CD4-positive, alpha-beta T cell treated with Interleukin-15 for 1 hour (primary cell): Measurements from ENCODE around the gene ARAP1.

Experiments used
- DNase-seq: peaks from one replicate; pipeline ENCODE4 v3.0.0-alpha.2; 2020

ARAP1 gene

GRCh38 chr11:72702096-72702495 lies 50.1 kb downstream of the ARAP1 start:
- no peak for DNase-seq

DNA sequence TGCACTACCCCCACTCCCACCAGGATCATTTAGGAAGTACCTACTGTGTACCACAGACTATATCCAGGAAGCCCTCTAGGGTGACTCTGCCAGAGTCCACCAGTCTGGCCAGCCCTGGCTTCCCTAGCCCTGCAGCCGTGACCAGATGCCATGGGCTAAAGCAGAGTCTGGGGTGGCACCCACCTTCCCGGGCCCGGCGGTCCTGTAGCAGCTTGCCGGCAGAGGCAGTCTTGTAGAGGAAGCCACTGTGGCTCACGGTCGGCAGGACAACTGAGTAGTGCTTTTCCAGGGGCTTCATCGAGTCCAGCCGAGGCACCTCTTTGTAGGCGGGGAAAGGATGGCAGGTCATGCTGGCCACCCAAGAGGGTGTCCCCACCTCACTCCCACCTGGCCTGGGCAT lies 50.7 kb downstream of the ARAP1 start:
- no peak for DNase-seq

GRCh38 chr11:72700146-72700545 lies 52.1 kb downstream of the ARAP1 start:
- no peak for DNase-seq

- no peak for DNase-seq
Measured at GRCh38 chr11:72697814-72698213, 54.4 kb downstream of the ARAP1 start.

- DNase-seq = no peak
Measured at GRCh38 chr11:72696866-72697700, 55.1 kb downstream of the ARAP1 start.

- no peak for DNase-seq
Measured at GRCh38 chr11:72695354-72695753, 56.9 kb downstream of the ARAP1 start.

GRCh38 chr11:72693271-72693968 lies 58.8 kb downstream of the ARAP1 start:
- no peak for DNase-seq

GRCh38 chr11:72692498-72693237 lies 59.5 kb downstream of the ARAP1 start:
- no peak for DNase-seq

- DNase-seq = no peak
Measured at GRCh38 chr11:72690166-72690565, 62.0 kb downstream of the ARAP1 start.

- DNase-seq = no peak
Measured at GRCh38 chr11:72688929-72689328, 63.3 kb downstream of the ARAP1 start.

DNA sequence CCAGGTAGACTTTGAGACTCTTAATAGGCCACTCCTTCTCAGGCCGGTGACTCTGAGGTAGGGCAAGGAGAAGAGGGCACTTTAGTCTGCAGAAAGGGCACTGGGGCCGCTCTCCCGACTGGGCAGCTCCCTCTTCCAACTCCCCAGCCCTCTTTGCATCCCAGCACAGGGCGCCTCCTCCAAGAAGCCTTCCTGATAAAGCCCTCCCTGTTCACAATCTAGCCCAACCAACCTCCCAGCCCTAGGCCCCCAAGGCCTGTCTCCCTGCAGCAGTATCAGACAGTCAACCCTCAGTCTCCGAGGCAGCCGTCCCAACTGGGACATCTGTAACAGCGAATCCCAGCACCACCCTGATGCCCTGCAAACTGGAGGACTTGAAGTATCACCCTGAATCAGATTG lies 63.7 kb downstream of the ARAP1 start:
- no peak for DNase-seq

GRCh38 chr11:72687326-72687725 lies 64.9 kb downstream of the ARAP1 start:
- DNase-seq = no peak

DNA sequence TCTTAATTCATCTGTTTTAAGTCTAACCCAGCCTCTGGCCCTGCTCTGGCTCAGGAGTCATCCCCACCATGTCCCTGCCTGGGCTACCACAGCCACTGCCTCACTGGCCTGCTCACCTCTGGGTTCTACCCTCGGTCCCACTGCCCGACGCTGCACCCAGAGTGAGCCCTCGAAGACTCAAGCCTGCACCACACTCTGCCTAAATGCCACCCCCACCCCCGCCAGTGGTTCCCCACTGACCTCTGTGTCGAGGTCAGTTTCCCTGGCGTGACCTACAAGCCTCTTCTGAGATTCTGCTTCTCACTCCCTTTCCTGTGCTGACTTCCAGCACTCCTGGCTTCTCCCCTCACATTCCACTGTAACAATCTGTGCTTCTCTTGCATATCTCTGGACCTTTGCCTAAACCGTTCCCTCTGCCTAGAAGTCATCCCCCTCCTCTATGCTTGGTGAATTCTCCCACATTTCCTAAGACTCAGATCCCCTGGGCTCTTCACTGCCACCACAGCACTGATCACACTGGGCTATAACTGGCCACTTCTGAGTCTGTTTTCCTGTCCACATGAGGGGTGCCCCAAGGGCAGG lies 65.5 kb downstream of the ARAP1 start:
- no peak for DNase-seq

- no peak for DNase-seq
Measured at GRCh38 chr11:72685560-72686480, 66.4 kb downstream of the ARAP1 start.

GRCh38 chr11:72684236-72684912 lies 67.8 kb downstream of the ARAP1 start:
- peak; percentile 43 for DNase-seq

GRCh38 chr11:72683782-72684200 lies 68.4 kb downstream of the ARAP1 start:
- peak; percentile 46 for DNase-seq

DNA sequence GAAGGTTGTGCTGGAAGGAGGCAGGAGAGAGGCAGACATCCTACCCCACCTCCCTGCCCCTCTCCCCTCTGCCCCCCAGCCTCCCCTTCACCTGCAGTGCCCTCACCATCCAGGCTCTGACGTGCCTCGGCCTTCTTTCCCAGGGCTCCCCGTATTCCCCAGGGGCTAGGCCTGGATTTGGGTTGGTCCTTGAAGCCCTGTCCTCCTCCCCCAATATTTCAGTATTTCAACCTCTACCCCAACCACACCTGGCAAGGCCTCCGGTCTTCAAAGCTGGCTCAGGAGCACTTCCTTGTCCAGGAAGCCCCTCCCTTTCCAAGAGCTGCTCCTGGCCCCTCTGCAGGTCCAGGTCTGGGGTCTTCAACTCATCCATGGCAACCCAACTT lies 69.4 kb downstream of the ARAP1 start:
- no peak for DNase-seq

DNA sequence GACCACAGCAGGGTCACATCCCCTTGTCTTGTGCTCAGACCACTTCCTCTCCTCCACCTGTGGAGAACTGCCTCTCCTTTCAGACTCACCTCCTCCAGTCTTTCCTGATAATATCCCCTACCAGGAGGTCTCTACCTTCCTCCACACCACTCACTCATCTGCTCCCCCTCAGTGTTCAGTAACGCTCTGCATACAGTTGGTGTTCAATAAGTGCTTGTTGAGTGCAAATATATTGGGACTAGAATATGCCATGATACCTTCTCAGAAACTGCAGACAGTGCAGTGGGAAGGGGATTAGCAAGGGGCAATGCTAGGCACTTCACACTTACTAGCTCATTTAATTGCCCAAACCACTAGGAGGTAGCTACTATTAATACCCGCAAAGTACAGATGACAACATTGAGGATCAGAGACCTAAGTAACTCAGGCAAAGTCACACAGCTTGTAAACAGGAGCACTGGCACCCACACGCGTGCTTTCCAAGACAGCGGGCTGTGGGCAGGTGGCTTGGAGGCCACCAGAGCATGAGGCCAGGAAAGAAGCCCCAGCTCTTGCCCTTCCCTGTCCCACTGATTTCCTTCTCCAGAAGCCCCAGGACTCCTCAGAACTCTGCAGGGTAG lies 69.9 kb downstream of the ARAP1 start:
- no peak for DNase-seq

- DNase-seq = no peak
Measured at GRCh38 chr11:72681226-72682153, 70.7 kb downstream of the ARAP1 start.

DNA sequence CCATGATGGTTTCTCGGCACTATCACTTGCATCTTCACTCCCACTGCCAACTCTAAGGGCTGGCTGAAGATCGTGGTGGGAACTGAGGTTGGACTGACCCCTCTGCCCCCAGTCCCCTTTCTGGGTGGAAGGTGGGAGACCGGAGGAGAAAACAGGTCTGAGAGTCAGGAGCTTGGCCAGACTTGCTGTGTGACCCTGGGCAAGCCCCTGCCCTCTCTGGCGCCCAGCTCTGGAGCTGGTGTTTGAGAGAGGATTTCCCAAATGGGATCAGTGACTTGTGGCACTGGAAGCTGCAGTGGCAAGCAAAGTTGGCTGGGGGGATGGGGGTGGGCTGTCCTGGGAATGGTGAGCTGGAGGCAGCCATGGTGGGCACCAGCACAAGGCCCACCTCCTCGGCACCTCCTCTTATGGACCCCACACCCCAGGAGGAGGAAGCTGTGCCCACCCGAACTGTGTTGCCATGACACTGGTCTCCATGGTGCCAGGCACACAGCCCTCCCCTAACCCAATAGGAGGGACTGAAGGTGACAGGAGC lies 71.5 kb downstream of the ARAP1 start:
- no peak for DNase-seq
